Breast epithelium (tissue), 3 donors: ENCODE data around the gene MAD1L1.

Experiments
- POLR2A ChIP-seq: fragments of 450-650 bp; IDR thresholded peaks from one replicate; pipeline ENCODE4 v1.6.1; 2016; ENCODE audit warnings: antibody characterized with exemption, mild to moderate bottlenecking, moderate library complexity
- TF ChIP-seq, protein P1 (sequence below), 3 donors: fragments of 450-650 bp; IDR thresholded peaks; one replicate each; pipeline ENCODE4 v1.5.1; 2016 to 2017; ENCODE audit warnings: antibody characterized with exemption in 3 of 3, mild to moderate bottlenecking in 3 of 3, moderate library complexity in 3 of 3

DNA sequence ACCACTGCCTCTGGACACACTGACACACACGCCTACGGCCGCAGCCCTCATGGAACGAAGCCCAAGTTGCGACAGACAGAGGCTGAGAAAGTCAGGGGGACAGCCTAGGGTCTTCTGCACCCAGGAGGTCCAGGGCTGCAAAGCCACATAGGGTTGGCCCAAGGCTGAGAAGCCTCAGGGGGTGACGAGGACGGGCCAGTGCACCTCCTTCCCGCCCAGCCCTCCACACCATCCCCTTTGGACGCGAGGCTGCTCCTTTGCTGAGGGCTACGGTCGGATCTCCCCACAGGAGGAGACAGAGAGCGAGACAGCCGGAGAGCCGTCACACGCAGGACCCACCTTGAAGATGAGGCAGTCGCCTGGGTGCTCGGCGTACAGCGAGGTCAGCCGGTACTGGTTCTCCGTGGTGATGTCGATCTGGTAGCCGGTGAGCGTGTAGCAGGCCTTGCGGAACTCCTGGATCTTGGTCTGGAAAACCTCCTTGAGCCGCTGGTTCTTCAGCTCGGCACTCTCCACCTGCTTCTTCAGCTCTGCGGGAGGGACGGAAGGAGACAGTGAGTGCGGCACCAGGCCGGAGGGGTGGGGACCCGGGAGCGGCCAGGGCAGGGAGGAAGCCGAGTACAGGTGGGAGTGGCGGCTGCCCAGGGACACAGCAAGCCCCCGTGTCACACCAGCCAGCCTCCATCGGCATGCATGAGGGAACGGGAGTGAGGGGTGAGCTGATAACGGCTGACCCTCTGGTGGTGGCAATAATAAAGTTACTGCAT lies 334.7 kb downstream of the MAD1L1 start:
- TF ChIP-seq, protein P1, sequence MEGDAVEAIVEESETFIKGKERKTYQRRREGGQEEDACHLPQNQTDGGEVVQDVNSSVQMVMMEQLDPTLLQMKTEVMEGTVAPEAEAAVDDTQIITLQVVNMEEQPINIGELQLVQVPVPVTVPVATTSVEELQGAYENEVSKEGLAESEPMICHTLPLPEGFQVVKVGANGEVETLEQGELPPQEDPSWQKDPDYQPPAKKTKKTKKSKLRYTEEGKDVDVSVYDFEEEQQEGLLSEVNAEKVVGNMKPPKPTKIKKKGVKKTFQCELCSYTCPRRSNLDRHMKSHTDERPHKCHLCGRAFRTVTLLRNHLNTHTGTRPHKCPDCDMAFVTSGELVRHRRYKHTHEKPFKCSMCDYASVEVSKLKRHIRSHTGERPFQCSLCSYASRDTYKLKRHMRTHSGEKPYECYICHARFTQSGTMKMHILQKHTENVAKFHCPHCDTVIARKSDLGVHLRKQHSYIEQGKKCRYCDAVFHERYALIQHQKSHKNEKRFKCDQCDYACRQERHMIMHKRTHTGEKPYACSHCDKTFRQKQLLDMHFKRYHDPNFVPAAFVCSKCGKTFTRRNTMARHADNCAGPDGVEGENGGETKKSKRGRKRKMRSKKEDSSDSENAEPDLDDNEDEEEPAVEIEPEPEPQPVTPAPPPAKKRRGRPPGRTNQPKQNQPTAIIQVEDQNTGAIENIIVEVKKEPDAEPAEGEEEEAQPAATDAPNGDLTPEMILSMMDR (IDR thresholded peaks at IDR 0.05): no peak
- TF ChIP-seq POLR2A: no peak
